SJCRH30 (cell line): ENCODE measurements around the gene GSTO2. TPM values are rescaled to one million over a fixed set of nuclear protein-coding genes. Genes with fewer than 3 reads are reported as not detected.
"Not testable (repeated sequence)": the region's sequence is repeated elsewhere in the genome, so short reads cannot be mapped to it uniquely, and the experiment has no call there.

ENCODE experiments used
- DNase-seq, 2 experiments: peaks; one replicate each; pipeline ENCODE4 v3.0.0-alpha.2; 2015 to 2020
- H3K27ac ChIP-seq: fragments of 250-450 bp; sonication (Bioruptor Pico); 2 replicates; pipeline ENCODE4 v1.5.1; 2020; ENCODE audit warnings: mild to moderate bottlenecking, moderate library complexity
- H3K27me3 ChIP-seq: fragments of 250-450 bp; sonication (Bioruptor Pico); 2 replicates; pipeline ENCODE4 v1.5.1; 2020; ENCODE audit warnings: mild to moderate bottlenecking, moderate library complexity
- H3K36me3 ChIP-seq: fragments of 250-450 bp; sonication (Bioruptor Pico); 2 replicates; pipeline ENCODE4 v1.5.1; 2020; ENCODE audit warnings: mild to moderate bottlenecking, moderate library complexity
- H3K4me1 ChIP-seq: fragments of 250-450 bp; sonication (Bioruptor Pico); 2 replicates; pipeline ENCODE4 v1.5.1; 2020; ENCODE audit warnings: mild to moderate bottlenecking, moderate library complexity
- H3K4me3 ChIP-seq: fragments of 250-450 bp; sonication (Bioruptor Pico); 2 replicates; pipeline ENCODE4 v1.5.1; 2020; ENCODE audit warnings: mild to moderate bottlenecking, moderate library complexity
- H3K9me3 ChIP-seq: fragments of 250-450 bp; sonication (Bioruptor Pico); replicated peaks from 2 replicates; pipeline ENCODE4 v1.5.1; 2020; ENCODE audit warnings: mild to moderate bottlenecking, moderate library complexity
- total RNA-seq: library from RNA; depleted of rRNA; stranded (reverse); fragments of >200 nt; shearing (Covaris generic); gene quantifications from 2 replicates; pipeline ENCODE4 v1.2.3, GENCODE V29; 2014; rRNA removed

GSTO2 gene
- total RNA-seq = 0.08 TPM in 1 of 2 replicates, not detected in the other

- Histone ChIP-seq H3K27ac (peak within 1 kb of the TSS; percentile 62), H3K4me3 (peak within 1 kb of the TSS; percentile 66), H3K9me3 (no peaks in the 10 kb centered on the region), H3K27me3 (no peaks in the 10 kb centered on the region), H3K4me1 (peaks cover 19% of the 10 kb centered on the region), H3K36me3 (peaks cover 9% of the 10 kb centered on the region; the same call in 1 of the 2 replicates)
- DNase-seq = peak; percentile 90 to 92
Observed at GRCh38 chr10:104268713-104269645, at the start of gene GSTO2. TSS of gene GSTO2 (plus strand) at chr10:104269184. CDS start at chr10:104274916, 5,732 bp downstream.

GRCh38 chr10:104220522-104220921 lies 48.5 kb upstream of the GSTO2 start:
- Histone ChIP-seq H3K36me3 (no peaks in the 10 kb centered on the region), H3K9me3 (no peaks in the 10 kb centered on the region; the same call in 1 of the 2 replicates), H3K4me1 (peaks cover 17% of the 10 kb centered on the region), H3K27me3 (no peaks in the 10 kb centered on the region; the same call in 1 of the 2 replicates), H3K4me3 (no peak overlapping the region), H3K27ac (no peak overlapping the region)
- no peak for DNase-seq

DNA sequence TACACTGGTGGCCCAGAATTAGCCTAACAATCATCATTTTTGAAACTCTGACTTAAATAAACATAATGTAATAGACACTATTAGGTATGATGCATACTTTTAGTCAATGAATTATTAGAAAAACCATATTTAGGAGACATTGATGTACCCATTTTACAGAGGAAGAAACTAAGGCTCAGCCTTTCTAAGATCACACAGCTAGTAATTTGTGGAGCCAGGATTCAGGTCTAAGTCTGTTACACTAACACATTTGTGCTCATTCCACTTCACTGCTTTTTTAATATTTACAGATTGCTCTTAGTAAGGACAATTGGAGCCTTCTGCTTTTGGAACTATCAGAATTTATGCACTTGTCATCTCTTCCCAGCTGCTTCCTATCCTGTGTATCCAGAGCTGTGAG lies 45.7 kb upstream of the GSTO2 start:
- no peak for DNase-seq

GRCh38 chr10:104230490-104230889 lies 38.5 kb upstream of the GSTO2 start:
- no peak overlapping the region for H3K27ac ChIP-seq
- no peak for DNase-seq

More for the DNA sequence above, 45.7 kb upstream of the GSTO2 start:
- H3K4me1 ChIP-seq = peaks cover 16% of the 10 kb centered on the region
- H3K9me3 ChIP-seq = no peaks in the 10 kb centered on the region; the same call in 1 of the 2 replicates
- H3K27ac ChIP-seq = no peak overlapping the region
- H3K36me3 ChIP-seq = no peaks in the 10 kb centered on the region
- no peak overlapping the region for H3K4me3 ChIP-seq
- H3K27me3 ChIP-seq = no peaks in the 10 kb centered on the region; the same call in 1 of the 2 replicates

DNA sequence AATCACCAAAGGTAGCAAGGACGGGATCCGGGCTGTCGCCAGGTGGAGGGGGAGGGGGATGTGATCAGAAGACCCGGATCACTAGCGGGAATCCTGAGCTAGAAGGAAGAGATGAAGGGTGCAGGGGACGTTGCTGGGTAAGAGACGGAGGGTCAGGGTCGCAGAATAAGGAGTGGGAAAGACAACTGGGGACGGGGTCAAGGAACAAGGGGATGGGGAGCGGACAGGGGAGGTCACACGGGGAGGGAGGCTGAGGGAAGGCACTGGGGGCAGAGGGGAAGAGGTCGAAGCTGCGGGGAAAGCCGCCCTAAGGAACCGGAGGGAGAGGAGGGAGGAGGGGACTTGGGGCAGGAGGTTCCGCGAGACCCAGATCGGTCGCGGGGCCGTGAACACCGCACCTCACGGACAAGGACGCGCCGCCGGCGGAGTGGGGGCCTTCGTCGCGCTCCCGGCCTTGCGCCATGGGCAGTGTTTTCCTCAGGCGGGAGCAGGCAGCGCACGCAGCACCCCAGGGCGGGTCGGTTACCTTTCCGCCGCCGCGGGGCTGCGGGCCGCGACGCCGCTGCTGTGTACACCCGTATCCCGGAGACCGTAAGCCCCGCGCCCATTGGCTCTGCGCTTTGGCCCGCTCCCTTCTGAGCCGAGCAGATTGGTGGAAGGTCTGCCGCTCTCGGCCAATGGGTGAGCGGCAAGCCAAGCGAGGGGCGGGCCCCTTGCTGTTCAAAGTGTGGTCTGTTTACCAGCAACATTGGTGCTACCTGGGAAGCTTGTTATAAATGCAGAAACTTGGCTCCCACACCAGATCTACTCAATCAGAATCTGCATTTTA lies 37.0 kb upstream of the GSTO2 start, which contains the start of gene CFAP43:
Gene CFAP43 (minus strand): TSS at position 581 of the 829 bp plus-strand sequence. CDS start 118 bp downstream, at position 463.
- no peaks in the 10 kb centered on the region; the same call in 1 of the 2 replicates for H3K9me3 ChIP-seq
- no peaks in the 10 kb centered on the region for H3K27me3 ChIP-seq
- no peaks in the 10 kb centered on the region for H3K36me3 ChIP-seq
- H3K27ac ChIP-seq = no peak within 1 kb of the TSS
- peak within 1 kb of the TSS; percentile 71 for H3K4me3 ChIP-seq
- DNase-seq = peak; percentile 93
- H3K4me1 ChIP-seq = no peaks in the 10 kb centered on the region

More at GRCh38 chr10:104230490-104230889, 38.5 kb upstream of the GSTO2 start:
- Histone ChIP-seq H3K4me3 (no peak overlapping the region), H3K4me1 (no peaks in the 10 kb centered on the region), H3K9me3 (no peaks in the 10 kb centered on the region; the same call in 1 of the 2 replicates), H3K36me3 (no peaks in the 10 kb centered on the region), H3K27me3 (no peaks in the 10 kb centered on the region)

GRCh38 chr10:104232613-104233102 lies 36.3 kb upstream of the GSTO2 start:
- Histone ChIP-seq H3K27me3 (no peaks in the 10 kb centered on the region), H3K4me3 (peak overlapping the region; percentile 71), H3K36me3 (no peaks in the 10 kb centered on the region), H3K27ac (no peak overlapping the region), H3K4me1 (no peaks in the 10 kb centered on the region), H3K9me3 (no peaks in the 10 kb centered on the region; the same call in 1 of the 2 replicates)
- no peak for DNase-seq

GRCh38 chr10:104233817-104234216 lies 35.2 kb upstream of the GSTO2 start:
- H3K27ac ChIP-seq = no peak overlapping the region
- H3K9me3 ChIP-seq = no peaks in the 10 kb centered on the region; the same call in 1 of the 2 replicates
- no peaks in the 10 kb centered on the region for H3K36me3 ChIP-seq
- no peak overlapping the region for H3K4me3 ChIP-seq
- H3K27me3 ChIP-seq = no peaks in the 10 kb centered on the region
- no peaks in the 10 kb centered on the region for H3K4me1 ChIP-seq
- DNase-seq = no peak

GRCh38 chr10:104234934-104235333 lies 34.0 kb upstream of the GSTO2 start:
- H3K4me3 ChIP-seq = no peak overlapping the region
- no peak overlapping the region for H3K27ac ChIP-seq
- peaks cover 6% of the 10 kb centered on the region; the same call in 1 of the 2 replicates for H3K27me3 ChIP-seq
- H3K9me3 ChIP-seq = no peaks in the 10 kb centered on the region; the same call in 1 of the 2 replicates
- H3K4me1 ChIP-seq = no peaks in the 10 kb centered on the region
- no peaks in the 10 kb centered on the region for H3K36me3 ChIP-seq
- no peak for DNase-seq

- H3K36me3 ChIP-seq = no peaks in the 10 kb centered on the region
- H3K4me3 ChIP-seq = no peak overlapping the region
- DNase-seq = no peak
- H3K27me3 ChIP-seq = peaks cover 11% of the 10 kb centered on the region; the same call in 1 of the 2 replicates
- H3K4me1 ChIP-seq = no peaks in the 10 kb centered on the region
- H3K27ac ChIP-seq = no peak overlapping the region
- no peaks in the 10 kb centered on the region; the same call in 1 of the 2 replicates for H3K9me3 ChIP-seq
Observed at GRCh38 chr10:104235801-104236200, 33.2 kb upstream of the GSTO2 start.

DNA sequence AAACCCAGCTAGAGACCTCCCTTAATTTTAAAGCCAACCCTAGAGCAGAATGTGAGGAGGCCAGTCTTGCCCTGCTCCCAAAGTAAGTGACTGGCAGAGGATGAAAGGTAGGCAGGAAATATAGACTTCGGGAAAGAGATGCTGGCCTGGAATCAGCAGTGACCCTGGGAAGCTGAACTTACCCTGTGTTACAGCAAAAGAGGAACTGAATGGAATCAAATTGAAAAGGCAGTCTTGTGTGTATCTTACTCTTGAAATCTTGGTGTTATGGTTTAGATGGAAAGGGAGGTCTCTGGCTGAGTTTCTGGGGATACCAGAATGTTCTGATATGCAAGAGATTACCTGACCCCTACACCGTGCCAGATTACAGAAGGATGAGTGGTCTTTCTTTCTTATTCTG lies 28.9 kb upstream of the GSTO2 start:
- Histone ChIP-seq H3K27ac (no peak overlapping the region), H3K9me3 (no peaks in the 10 kb centered on the region; the same call in 1 of the 2 replicates), H3K4me3 (no peak overlapping the region), H3K27me3 (peaks cover 16% of the 10 kb centered on the region; the same call in 1 of the 2 replicates), H3K4me1 (no peaks in the 10 kb centered on the region; the same call in 1 of the 2 replicates), H3K36me3 (no peaks in the 10 kb centered on the region)
- DNase-seq = no peak

- no peak for DNase-seq
- no peaks in the 10 kb centered on the region for H3K36me3 ChIP-seq
- H3K4me3 ChIP-seq = no peak overlapping the region
- H3K27ac ChIP-seq = no peak overlapping the region
- no peaks in the 10 kb centered on the region; the same call in 1 of the 2 replicates for H3K4me1 ChIP-seq
- no peaks in the 10 kb centered on the region for H3K9me3 ChIP-seq
- H3K27me3 ChIP-seq = peaks cover 16% of the 10 kb centered on the region; the same call in 1 of the 2 replicates
Observed at GRCh38 chr10:104242545-104242944, 26.4 kb upstream of the GSTO2 start.

DNA sequence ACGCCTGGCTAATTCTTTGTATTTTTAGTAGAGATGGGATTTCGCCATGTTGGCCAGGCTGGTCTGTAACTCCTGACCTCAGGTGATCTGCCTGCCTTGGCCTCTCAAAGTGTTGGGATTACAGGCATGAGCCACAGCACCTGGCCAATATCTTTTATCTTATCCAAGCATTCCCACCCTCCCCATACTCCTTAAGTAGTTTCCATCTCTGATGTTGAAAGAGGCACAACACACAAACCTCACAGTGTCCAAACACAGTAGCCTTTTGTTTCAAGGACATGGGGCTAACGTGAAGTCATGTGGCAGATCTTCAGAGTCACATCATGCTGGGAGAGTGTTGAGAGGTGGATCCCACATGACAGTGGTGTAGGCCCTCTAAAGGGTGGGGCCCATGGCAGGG lies 26.0 kb upstream of the GSTO2 start:
- H3K4me3 ChIP-seq, H3K36me3 ChIP-seq, H3K4me1 ChIP-seq, H3K27ac ChIP-seq, H3K9me3 ChIP-seq: not testable (repeated sequence)
- H3K27me3 ChIP-seq = peaks cover 16% of the 10 kb centered on the region; the same call in 1 of the 2 replicates
- DNase-seq = peak in 1 of 2 experiments; percentile 25

- peak in 1 of 2 experiments; percentile 13 for DNase-seq
- no peaks in the 10 kb centered on the region for H3K9me3 ChIP-seq
- no peak overlapping the region for H3K27ac ChIP-seq
- no peaks in the 10 kb centered on the region for H3K36me3 ChIP-seq
- no peaks in the 10 kb centered on the region; the same call in 1 of the 2 replicates for H3K4me1 ChIP-seq
- peaks cover 16% of the 10 kb centered on the region; the same call in 1 of the 2 replicates for H3K27me3 ChIP-seq
- H3K4me3 ChIP-seq = no peak overlapping the region
Observed at GRCh38 chr10:104243512-104243911, 25.5 kb upstream of the GSTO2 start.

DNA sequence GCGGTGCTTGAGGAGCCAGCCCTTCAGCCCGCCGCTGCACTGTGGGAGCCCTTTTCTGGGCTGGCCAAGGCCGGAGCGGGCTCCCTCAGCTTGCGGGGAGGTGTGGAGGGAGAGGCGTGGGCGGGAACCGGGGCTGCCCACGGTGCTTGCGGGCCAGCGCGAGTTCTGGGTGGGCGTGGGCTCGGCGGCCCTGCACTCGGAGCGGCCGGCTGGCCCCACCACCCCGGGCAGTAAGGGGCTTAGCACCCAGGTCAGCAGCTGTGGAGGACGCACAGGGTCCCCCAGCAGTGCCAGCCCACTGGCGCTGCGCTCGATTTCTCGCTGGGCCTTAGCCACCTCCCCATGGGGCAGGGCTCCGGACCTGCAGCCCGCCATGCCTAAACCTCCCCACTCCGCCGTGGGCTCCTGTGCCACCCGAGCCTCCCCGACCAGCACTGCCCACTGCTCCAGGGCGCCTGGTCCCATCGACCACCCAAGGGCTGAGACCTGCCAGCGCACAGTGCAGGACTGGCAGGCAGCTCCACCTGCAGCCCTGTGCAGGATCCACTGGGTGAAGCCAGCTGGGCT lies 23.8 kb upstream of the GSTO2 start:
- Histone ChIP-seq H3K4me1 (no peaks in the 10 kb centered on the region; the same call in 1 of the 2 replicates), H3K27ac (no peak overlapping the region), H3K36me3 (no peaks in the 10 kb centered on the region), H3K9me3 (no peaks in the 10 kb centered on the region), H3K27me3 (peaks cover 8% of the 10 kb centered on the region; the same call in 1 of the 2 replicates), H3K4me3 (no peak overlapping the region)
- DNase-seq = no peak
